Measurements from ENCODE around the gene SCO2.
"Not testable (repeated sequence)": the region's sequence is repeated elsewhere in the genome, so short reads cannot be mapped to it uniquely, and the experiment has no call there.

SCO2 gene

DNA sequence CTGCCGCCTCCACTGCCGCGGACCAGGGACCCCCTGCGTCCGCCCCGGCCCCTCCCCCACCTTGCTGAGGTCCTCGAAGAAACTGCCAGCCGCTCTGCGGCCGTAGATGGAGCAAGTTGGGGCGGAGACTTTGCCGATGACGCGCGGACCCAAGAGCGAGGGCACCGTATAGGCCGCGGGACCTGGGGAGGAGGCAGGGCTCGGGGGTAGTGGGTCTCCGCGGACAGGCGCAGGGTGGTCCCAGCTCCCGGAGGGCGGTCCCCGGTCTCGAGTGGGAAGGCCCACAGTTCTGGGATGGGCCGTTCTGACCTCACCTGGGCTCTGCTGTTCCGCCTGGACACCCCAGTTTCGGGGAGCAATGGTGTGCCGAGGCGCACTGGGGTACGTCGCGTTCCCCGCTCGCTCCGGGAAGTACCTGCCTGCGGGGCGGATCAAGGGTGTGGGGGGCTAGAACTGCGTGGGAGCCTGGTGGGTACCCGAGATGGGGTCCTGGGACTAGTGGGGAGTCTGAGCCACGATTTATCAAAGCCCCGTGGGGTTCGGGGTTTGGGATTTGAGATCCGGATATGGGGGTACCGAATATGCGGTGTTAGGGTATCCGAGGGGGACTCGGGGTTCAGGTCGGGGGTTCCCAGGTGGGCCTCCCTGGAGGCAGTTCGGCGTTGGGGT lies 5.6 kb upstream of the SCO2 start:
- DNase-seq = peak; percentile 59

DNA sequence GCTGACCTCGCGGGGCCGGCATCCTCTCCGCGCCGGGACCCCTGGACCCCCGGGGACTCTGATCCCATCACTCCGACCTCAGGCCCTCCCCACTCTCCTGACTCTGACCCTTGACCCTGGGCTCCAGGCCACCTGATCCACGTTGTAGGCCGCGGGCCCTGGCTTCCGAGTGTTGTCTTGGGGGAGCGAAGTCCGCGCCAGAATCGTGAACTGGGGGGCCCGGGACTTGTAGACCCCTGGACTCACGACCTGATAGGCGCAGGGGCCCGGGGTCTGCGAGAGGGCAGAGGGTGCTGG lies 5.1 kb upstream of the SCO2 start:
- DNase-seq = no peak

DNA sequence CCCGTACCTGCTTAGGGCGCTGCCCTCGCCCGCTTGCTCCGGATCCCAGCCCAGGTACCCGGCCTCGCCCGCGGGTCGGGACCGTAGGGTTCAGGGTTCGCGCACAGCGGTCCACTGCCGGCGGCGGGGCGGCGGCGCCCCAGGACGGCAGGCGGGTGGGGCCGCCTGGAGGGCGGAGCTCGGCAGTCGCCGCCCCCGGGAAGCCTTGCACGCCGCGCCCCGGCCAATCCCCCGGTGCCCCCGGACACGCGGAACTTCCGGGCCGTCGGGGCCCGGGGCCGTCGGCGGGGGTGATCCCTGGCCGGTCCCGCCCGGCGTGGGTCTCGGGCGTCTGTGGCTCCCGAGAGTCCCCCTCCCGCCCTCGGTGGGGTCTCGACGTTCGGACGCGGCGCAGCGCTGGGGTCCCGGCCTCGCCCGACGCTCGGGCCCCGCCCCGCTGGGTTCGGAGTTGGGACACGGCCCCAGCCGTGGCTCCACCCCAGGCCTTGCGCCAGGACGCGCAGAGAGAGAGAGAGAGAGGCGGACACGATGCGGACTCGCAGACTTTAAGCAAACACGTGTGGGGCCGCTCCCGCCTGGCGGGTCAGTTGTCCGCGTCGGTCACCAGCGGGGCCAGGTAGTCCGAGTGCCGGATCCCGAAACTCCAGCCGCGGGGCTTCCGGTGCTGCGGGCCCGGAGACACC lies 4.6 kb upstream of the SCO2 start, which contains the start of gene TYMP:
TYMP (minus strand) TSS at position 116 of the 683 bp plus-strand sequence. CDS start 303 bp downstream, outside the sequence.
- no peak for DNase-seq

DNA sequence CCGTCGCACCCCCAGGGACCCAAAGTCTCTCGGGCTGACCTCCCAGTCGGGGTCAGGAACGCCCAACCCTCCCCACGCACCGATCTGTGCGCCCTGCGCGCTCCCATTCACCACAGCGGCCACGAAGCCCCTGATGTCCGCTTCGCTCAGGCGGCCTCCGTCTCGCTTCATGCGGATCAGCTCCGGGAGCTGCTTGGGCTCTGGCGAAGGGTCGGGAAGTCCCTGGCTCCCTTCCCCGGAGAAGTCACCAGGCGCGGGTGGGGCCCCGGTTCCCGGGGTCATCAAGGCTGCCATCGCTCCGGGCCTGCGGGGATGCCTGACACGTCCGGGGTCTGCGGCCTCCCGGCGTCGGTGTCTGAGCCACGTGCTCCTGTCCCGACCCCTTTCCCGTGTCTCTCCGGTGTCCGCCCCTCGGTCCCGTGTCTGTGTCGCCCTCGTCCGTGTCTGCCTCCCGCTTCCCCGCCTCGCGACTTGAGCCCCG lies 4.1 kb upstream of the SCO2 start:
- DNase-seq = no peak

DNA sequence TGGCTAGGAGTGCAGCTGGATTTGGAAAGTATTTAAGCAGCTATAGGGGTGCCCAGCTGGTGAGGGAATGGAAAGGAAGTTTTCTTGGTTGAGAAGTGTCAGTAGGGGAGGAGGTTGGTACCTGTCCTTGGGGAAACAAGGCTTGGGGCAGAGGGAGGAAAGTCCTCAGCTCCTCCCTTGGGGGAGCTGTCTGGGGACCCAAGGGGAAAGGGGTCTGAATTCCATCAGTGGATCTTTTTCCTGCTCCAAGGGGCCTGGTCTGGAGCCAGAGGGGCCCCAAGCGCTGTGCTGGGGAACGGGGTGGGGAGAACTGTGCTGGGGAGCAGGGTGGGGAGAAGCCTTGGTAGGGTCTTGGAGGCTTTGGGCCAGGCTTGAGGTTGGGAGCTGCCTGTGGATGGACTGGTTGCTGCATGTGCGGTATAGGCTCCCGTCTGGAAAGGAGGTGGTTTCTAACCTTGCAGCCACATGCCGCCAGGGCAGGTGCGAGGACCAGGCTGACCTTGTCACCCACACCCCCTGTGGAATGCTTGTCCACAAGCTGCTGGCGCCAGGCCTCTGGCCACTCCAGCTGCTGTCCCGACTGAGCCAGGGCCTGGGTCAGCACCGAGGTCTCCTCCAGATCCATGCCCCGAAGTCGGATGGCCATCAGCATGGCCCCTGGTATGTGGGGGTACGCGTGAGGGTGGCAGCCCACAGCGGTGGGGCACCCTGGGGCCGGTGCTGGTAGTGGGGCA lies 3.5 kb upstream of the SCO2 start:
- DNase-seq = no peak

DNA sequence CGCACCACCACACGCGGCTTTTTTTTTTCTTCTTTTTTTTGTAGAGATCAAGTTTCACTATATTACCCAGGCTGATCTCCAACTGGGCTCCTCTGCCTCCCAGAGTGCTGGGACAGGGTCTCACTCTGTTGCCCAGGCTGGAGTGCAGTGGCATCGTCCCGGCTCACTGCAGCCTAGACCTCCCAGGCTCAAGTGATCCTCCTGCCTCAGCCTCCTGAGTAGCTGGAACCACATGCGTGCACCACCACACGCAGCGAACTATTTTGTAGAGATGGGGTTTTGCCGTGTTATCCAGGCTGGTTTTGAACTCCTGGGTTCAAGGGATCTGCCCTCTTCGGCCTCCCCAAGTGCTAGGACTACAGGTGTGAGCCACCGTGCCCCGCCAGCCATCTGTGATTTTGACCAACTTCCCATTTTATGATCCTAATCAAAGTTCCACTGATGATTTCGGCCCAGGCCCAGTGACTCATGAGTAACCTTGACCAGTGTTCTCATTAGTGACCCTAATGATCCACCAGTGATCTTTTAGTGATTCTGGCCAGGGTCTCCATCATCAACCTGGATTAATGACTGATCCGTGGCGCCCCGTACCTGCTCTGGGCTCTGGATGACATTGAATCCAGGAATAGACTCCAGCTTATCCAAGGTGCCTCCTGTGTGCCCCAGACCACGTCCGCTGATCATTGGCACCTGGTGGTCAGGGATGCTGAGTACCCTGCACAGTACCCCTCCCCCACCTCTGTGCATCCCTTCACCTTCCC lies 2.7 kb upstream of the SCO2 start:
- DNase-seq = no peak

DNA sequence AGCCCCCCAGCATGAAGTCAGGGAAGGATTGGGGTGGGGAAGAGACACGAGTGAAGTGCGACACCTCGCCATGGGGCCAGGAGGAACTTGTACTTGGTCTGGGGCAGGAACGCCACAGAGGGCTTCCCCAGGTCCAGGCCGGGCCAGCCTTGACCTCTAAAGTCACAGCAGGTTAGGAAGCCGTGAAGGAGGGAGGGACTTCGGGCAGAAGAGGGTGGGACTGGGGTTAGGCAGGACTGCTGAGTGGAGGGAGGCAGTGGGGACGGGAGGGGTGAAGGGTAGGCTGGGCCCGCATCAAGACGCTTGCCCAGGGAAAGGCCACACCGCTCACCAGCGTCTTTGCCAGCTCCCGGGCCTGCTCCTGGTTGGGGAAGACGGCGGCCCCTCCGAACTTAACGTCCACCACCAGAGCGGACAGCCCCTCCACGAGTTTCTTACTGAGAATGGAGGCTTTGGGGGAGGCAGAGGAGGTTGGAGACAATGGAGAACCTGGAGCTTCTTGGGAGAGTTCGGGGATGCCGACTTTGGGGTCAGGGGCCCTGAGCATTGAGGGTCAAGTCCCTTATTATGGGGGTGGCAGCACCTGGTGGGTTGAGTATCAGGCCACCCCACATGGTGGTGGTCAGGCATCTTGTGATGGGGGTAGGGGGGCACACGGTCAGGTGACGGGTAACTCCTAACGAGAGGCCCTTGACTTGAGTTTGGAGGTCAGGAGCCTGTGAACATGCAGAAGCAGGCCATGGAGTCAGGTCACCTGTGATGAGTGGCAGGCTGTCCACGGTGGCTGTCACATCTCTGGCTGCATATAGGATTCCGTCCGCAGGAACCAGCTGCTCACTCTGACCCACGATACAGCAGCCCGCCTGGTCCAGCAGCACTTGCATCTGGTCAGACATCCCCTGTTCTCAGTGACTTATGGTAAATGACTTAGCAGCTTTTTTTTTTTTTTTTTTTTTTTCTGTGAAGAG lies 1.7 kb upstream of the SCO2 start:
- no peak for DNase-seq

DNA sequence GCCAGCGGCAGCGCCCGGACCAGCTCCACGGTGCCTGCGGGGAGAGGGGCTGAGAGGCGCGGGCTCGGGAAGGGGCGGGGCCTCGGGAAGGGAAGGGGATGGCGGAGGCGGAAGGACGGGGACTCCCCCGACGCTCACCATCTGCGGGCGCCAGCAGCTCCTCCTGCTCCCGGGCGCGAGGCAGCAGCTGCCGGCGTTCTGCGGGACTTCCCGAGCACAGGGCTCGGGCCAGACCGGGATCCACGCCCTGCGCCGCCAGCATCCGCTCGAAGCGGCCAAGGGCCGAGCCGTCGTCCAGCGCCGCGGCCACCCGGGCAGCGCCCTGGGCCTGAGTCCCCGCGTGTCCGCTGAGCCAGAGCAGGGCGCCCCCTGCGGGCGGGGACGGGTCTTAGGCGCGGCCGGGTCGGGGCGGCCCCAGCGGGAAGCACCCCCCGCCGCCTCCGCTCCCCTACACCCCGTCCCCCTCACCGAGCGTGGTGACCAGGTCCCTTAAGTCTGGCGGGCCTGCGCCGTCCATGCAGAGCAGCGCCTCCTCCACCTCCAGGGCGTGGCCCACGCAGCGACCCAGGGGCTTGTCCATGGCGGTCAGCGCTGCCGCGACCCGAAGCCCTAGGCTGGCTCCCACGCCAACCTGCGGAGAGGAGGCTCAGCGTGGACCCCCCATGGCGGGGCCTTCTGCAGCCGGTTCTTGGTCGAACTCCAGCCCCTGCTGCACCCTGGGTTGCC lies 873 bp upstream of the SCO2 start:
- DNase-seq = peak; percentile 30

DNA sequence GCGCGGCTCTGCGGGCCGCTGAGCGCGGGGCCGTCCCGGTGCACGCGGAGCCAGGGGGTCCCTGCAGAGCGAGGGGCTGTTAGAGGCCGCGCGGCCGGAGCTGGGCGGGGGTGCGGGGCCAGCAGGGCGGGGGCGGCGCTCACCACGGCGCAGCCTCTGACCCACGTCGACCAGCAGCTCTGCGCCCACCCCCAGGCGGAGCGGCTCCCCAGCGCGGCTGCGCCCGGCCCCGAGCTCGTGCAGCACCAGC lies 385 bp upstream of the SCO2 start:
- no peak for DNase-seq

DNA sequence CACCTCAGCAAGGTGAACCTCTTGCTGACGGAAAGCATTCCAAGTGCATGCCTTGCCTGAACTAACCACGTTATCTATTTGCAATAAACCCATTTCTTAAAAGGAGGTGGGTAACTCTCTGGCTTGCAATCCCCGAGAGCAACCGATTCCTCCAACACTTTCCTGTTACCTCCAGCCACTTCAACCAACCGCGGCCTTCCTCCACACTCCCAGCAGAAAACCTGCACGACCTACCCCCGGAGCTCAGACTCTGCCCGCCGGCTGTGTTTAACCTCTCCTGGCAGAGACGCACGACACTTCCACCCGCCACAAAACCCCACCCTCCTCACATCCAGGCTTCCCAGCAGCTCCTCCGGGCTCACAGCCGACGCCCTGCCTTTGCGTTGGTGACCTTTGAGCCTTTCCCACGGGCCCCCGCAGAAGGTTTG lies 708 bp downstream of the SCO2 start:
- DNase-seq = no peak

DNA sequence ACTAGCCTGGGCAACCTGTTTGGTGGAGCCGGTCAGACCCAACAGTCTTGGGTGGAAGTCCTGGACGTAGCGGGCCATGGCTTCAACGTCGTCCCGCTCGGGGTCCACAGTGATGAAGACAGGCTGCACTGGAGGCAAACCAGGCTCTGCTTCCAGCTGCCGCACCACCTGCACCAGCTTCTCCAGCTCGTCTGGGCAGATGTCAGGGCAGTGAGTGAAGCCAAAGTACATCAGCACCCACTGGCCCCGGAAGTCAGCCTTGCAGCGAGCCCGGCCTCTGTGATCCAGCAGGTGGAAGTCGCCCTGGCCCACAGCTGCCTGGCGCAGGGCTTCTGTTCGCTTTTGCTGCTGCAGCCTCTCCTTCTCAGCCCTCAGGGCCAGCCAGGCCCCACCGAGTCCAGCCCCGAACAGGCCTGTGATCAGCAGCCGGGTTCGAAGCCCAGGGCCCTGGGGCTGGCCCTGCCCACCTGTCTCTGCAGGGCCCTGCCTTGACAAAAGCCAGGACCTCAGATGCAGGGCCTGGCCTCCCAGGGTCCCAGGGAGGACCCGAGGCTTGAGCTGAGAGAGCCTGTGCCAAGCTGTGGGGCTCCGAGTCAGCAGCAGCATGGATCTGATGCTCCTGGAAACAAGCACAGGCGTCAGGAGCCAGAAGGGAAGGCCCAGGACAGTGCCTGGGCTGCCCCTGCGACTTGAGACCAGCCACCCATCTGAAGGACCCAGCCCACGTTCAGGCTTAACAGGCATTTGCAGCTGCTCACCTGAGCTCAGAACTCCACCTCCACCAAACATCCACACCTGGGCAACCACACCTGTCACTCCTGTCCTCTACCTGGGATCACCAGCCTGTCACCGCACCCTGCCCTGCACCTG lies 1.4 kb downstream of the SCO2 start:
- no peak for DNase-seq

DNA sequence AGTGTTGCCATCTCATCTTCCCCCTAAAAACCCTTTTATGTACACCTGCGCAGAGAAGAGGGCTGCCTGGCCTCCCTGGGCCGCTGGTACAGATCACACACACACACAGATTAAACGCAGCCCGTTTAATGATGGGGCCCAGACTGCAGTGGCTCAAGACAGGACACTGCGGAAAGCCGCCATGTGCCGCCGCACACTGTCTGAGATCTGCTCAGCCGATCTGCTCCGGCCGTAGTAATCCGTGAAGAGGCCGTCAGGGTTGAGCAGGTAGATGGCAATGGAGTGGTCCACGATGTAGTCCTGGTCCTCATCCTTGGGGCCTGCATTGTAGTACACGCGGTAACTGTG lies 2.0 kb downstream of the SCO2 start:
- no peak for DNase-seq

DNA sequence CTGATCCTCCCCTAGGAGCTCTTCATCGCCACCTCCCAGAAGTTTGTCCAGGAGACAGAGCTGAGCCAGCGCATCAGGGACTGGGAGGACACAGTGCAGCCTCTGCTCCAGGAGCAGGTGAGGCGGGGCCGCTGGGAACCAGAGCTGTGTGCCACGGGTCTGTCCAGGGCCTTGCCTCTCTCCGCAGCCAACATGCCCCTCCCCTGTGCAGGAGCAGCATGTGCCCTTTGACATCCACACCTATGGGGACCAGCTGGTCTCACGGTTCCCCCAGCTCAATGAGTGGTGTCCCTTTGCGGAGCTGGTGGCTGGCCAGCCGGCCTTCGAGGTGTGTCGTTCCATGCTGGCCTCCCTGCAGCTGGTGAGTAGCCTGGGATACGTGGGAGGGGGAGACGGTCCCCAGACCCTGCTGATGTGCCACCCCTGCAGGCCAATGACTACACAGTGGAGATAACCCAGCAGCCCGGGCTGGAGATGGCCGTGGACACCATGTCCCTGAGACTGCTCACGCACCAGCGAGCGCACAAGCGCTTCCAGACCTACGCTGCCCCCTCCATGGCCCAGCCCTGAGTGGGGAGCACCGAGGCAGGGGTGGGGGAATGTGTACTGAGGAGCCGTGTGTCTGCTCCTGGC lies 2.5 kb downstream of the SCO2 start:
- no peak for DNase-seq

DNA sequence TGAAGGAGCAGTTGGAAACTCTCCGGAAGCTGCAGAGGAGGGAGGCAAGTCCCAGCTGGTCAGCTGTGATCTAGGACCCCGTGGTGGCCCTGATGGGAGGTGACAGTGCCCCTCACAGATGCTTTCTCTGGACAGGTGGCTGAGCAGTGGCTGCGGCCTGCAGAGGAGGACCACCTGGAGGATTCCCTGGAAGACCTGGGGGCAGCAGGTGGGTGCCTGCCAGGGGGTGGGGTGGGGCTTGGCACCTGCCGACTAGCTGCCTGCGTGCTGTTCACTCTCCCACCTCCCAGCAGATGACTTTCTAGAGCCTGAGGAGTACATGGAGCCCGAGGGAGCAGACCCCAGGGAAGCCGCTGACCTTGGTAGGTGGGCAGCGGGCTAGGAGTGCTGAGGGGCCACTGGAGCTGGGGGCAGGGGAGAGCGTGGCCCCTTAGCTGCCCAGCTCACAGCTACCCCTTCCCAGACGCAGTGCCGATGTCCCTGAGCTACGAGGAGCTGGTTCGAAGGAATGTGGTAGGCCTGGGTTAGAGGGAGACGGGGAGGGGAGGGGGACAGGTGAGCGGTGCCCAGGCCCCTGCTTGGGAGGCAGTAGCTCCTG lies 3.1 kb downstream of the SCO2 start:
- DNase-seq = no peak

DNA sequence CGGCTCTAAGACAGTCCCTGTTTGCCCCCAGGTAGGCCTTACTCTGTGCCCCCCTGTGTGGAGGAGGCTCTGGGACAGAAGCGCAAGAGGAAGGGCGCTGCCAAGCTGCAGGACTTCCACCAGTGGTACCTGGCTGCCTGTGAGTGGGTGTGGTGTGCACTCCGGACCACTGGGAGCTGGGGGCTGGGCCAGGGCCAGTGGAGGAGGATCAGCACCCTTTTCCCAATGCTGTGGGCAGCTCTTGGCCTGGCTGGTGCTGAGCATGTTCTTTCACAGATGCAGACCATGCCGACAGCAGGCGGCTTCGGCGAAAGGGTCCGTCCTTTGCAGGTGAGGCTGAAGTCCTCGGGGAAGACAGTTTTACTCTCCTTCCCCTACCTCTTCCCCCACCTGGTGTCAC lies 3.7 kb downstream of the SCO2 start:
- DNase-seq = no peak

DNA sequence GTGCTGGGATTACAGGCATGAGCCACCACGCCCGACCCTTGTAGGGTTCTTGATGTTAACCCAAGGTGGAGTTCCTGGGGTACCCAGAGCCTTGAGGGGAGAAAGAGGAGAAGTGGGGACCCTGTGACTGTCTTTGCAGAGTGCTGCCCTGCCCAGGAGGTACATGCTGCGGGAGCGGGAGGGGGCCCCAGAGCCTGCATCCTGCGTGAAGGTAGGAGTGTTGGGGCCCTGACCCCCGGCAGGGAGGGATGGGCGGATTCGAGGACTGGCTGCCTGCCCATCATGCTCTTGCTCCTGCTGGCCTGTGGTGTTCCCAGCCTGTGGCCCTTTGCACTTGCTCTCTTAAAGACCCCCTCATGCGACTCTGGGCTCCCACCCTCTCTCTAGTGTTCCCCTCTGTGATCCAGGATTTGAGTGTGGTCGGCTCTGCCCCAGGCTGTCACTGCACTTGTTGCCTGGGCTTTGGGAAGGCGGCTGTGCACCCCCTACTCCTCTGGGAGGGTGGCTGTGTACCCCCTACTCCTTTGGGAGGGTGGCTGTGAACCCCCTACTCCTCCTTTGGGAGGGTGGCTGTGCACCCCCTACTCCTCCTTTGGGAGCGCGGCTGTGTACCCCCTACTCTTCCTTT lies 4.5 kb downstream of the SCO2 start:
- DNase-seq = no peak

DNA sequence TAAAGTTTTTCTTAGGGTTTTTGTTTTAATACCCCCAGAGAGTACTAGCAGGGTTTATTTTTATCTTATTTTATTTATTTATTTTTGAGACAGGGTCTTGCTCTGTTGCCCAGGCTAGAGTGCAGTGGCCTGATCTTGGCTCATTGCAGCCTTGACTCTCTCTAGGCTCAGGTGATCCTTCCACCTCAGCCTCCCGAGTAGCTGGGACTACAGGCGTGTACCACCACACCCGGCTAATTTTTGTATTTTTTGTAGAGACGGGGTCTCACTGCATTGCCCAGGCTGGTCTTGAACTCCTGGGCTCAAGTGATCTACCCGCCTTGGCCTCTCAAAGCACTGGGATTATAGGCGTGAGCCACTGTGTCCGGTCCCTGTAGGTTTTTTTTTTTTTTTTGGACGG lies 5.2 kb downstream of the SCO2 start:
- DNase-seq = not testable (repeated sequence)

DNA sequence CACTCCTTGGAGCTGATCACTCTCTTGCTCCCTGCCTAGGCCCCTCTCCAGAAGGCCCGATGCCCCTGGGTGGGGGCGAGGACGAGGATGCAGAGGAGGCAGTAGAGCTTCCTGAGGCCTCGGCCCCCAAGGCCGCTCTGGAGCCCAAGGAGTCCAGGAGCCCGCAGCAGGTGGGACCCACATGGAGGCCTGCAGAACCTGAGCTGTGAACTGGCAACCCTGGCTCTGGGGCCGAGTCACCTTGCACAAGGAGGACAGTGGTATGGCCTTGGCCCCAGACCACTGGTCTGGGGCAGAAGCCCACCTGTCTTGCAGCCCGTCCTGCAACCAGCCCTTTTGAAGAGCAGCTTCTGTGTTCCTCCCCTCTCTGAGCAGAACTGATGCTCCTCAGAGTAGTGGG lies 6.2 kb downstream of the SCO2 start:
- no peak for DNase-seq

DNA sequence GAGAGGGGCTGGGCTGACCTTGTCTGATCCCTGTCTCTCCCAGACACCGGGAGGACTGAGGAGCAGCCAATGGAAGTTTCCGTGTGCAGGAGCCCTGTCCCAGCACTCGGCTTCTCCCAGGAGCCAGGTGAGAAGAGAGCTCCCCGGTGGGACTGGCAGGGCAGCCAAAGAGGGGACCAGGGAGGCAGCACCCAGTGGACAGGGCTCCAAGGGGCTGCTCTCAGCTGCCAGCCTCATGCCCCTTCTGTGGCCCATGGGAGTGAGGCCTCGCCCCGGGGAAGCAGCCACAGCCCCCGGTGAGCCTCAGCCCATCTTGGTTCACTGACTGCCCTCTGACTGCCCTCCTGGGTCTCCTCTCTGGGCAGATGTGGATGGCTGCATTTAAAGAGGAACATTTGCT lies 6.8 kb downstream of the SCO2 start:
- no peak for DNase-seq
